Activated naive CD8-positive, alpha-beta T cell treated with anti-CD3 and anti-CD28 coated beads, Interleukin-2, amount 10 ng/mL, durations not matched to agents 7 days and 5 days (primary cell): ENCODE results near the gene SLC25A1. TPM values are rescaled to one million over a fixed set of nuclear protein-coding genes. Genes with fewer than 3 reads are reported as not detected.

Source experiments
- ATAC-seq: fragments of 150-1000 bp; cut with Tn5 transposase; one replicate; pipeline ENCODE4 v1.10.0; 2021; ENCODE audit warnings: low read depth, moderate library complexity
- POLR2A ChIA-PET: fragments of 350-600 bp; sonication (Branson Sonifier 250); formaldehyde crosslinking; loops from one replicate; lab custom pipeline; 2021; ENCODE audit warnings: antibody characterized with exemption; lab: Charles Lee
- DNase-seq: peaks from one replicate; pipeline ENCODE4 v3.0.0; 2021
- H3K27ac Mint-ChIP-seq: one replicate; pipeline ENCODE4 v1.8.0; 2022; ENCODE audit warnings: mild to moderate bottlenecking, mixed read lengths
- H3K27me3 Mint-ChIP-seq: one replicate; pipeline ENCODE4 v1.8.0; 2022; ENCODE audit warnings: mild to moderate bottlenecking, moderate library complexity, mixed read lengths
- H3K36me3 Mint-ChIP-seq: one replicate; pipeline ENCODE4 v1.8.0; 2021; ENCODE audit warnings: mild to moderate bottlenecking, mixed read lengths
- H3K4me1 Mint-ChIP-seq: one replicate; pipeline ENCODE4 v1.8.0; 2021; ENCODE audit warnings: mixed read lengths
- H3K4me3 Mint-ChIP-seq: one replicate; pipeline ENCODE4 v1.8.0; 2022; ENCODE audit warnings: mild to moderate bottlenecking, moderate library complexity, mixed read lengths
- H3K9me3 Mint-ChIP-seq: one replicate; pipeline ENCODE4 v1.8.0; 2021; ENCODE audit warnings: mixed read lengths
- total RNA-seq, 2 experiments: library from RNA; stranded (reverse); gene quantifications; one replicate each; pipeline ENCODE4 v1.2.3, GENCODE V29; 2021

Gene SLC25A1
- total RNA-seq, 2 experiments from 2014 or later: 63.2 to 66.3 TPM

GRCh38 chr22:19130959-19131684 is 47.4 kb downstream of the SLC25A1 start, which contains the start of gene TSSK2:
Gene TSSK2, plus strand, starts transcription at chr22:19131308. Its CDS starts 92 bp downstream, at chr22:19131400.
- H3K36me3 Mint-ChIP-seq: peaks cover 2% of the 10 kb centered on the region
- no peak within 1 kb of the TSS for H3K4me3 Mint-ChIP-seq
- ATAC-seq: no peak
- H3K27ac Mint-ChIP-seq: no peak within 1 kb of the TSS
- no peak for DNase-seq
- no peaks in the 10 kb centered on the region for H3K9me3 Mint-ChIP-seq
- POLR2A ChIA-PET: no interaction called here
- H3K27me3 Mint-ChIP-seq: no peaks in the 10 kb centered on the region
- no peaks in the 10 kb centered on the region for H3K4me1 Mint-ChIP-seq

GRCh38 chr22:19129871-19130270 is 48.7 kb downstream of the SLC25A1 start:
- no peaks in the 10 kb centered on the region for H3K9me3 Mint-ChIP-seq
- ATAC-seq: no peak
- H3K27me3 Mint-ChIP-seq: no peaks in the 10 kb centered on the region
- no peak for DNase-seq
- no peaks in the 10 kb centered on the region for H3K4me1 Mint-ChIP-seq
- H3K27ac Mint-ChIP-seq: peak overlapping the region; percentile 8
- H3K4me3 Mint-ChIP-seq: no peak overlapping the region
- POLR2A ChIA-PET: interaction anchor here (0.6 kb wide), 1 partner anchor 1580 kb away, joined by 3 read pairs; no protein-coding TSS in a partner anchor
- H3K36me3 Mint-ChIP-seq: peaks cover 2% of the 10 kb centered on the region

GRCh38 chr22:19128946-19129727 is 49.4 kb downstream of the SLC25A1 start:
- ATAC-seq (no peak), DNase-seq (no peak)
- H3K36me3 Mint-ChIP-seq: peaks cover 1% of the 10 kb centered on the region
- no peaks in the 10 kb centered on the region for H3K9me3 Mint-ChIP-seq
- POLR2A ChIA-PET: no interaction called here
- peak overlapping the region; percentile 8 for H3K27ac Mint-ChIP-seq
- H3K4me1 Mint-ChIP-seq: no peaks in the 10 kb centered on the region
- no peak overlapping the region for H3K4me3 Mint-ChIP-seq
- no peaks in the 10 kb centered on the region for H3K27me3 Mint-ChIP-seq

GRCh38 chr22:19128009-19128401 is 50.5 kb downstream of the SLC25A1 start:
- peaks cover 1% of the 10 kb centered on the region for H3K4me1 Mint-ChIP-seq
- H3K27ac Mint-ChIP-seq: no peak overlapping the region
- DNase-seq (no peak), ATAC-seq (no peak)
- H3K9me3 Mint-ChIP-seq: no peaks in the 10 kb centered on the region
- H3K27me3 Mint-ChIP-seq: no peaks in the 10 kb centered on the region
- H3K4me3 Mint-ChIP-seq: no peak overlapping the region
- no peaks in the 10 kb centered on the region for H3K36me3 Mint-ChIP-seq
- POLR2A ChIA-PET: no interaction called here

- POLR2A ChIA-PET: no interaction called here
- peak overlapping the region; percentile 10 for H3K27ac Mint-ChIP-seq
- ATAC-seq: no peak
- no peak for DNase-seq
- H3K27me3 Mint-ChIP-seq: no peaks in the 10 kb centered on the region
- no peaks in the 10 kb centered on the region for H3K36me3 Mint-ChIP-seq
- H3K4me3 Mint-ChIP-seq: no peak overlapping the region
- H3K4me1 Mint-ChIP-seq: peaks cover 5% of the 10 kb centered on the region
- H3K9me3 Mint-ChIP-seq: no peaks in the 10 kb centered on the region
These were observed 51.1 kb downstream of the SLC25A1 start for GRCh38 chr22:19127329-19128008.

- H3K4me3 Mint-ChIP-seq: no peak overlapping the region
These were observed 51.9 kb downstream of the SLC25A1 start for GRCh38 chr22:19126309-19127273.

More at GRCh38 chr22:19126309-19127273, 51.9 kb downstream of the SLC25A1 start:
- Mint-ChIP-seq H3K36me3 (no peaks in the 10 kb centered on the region), H3K27ac (no peak overlapping the region), H3K9me3 (no peaks in the 10 kb centered on the region), H3K4me1 (peaks cover 5% of the 10 kb centered on the region), H3K27me3 (no peaks in the 10 kb centered on the region)
- ATAC-seq (no peak), DNase-seq (no peak)
- POLR2A ChIA-PET: no interaction called here

Other genes starting within 250 kb of the SLC25A1 start
- gene PRODH, start 242.4 kb downstream of the SLC25A1 start, total RNA-seq: under 1 TPM in 1 of 2 experiments, not detected in 1; 0.06 TPM
- 10 to 100 TPM; 38.0 to 38.3 TPM for gene DGCR2, start 56.3 kb downstream of the SLC25A1 start, total RNA-seq
- not detected for gene TSSK2, start 47.4 kb downstream of the SLC25A1 start, total RNA-seq
- gene ESS2, start 34.1 kb downstream of the SLC25A1 start, total RNA-seq: 10 to 100 TPM; 18.5 to 20.3 TPM
- not detected for gene GSC2, start 28.4 kb downstream of the SLC25A1 start, total RNA-seq
- 1 to 10 TPM in 1 of 2 experiments, under 1 TPM in 1; 0.62 to 1.3 TPM for gene CLTCL1, start 113.0 kb upstream of the SLC25A1 start, total RNA-seq